WTC11 (cell line): Measurements from ENCODE around the gene AGPS.

Experiments
- ATF3 ChIP-seq: sonication (generic); formaldehyde crosslinking; conservative IDR thresholded peaks from 2 replicates; pipeline ENCODE4 v1.8.1; 2022; ENCODE audit warnings: mild to moderate bottlenecking, missing genetic modification reagents
- CTCF ChIP-seq: fragments of 200-600 bp; IDR thresholded peaks from 2 replicates; pipeline ENCODE4 v1.8.0; 2022; ENCODE audit warnings: antibody characterized with exemption
- MLX ChIP-seq: sonication (generic); formaldehyde crosslinking; IDR thresholded peaks from 2 replicates; pipeline ENCODE4 v1.8.1; 2023; ENCODE audit warnings: mild to moderate bottlenecking, missing genetic modification reagents, moderate library complexity
- PRDM15 ChIP-seq: sonication (generic); formaldehyde crosslinking; IDR thresholded peaks from 2 replicates; pipeline ENCODE4 v1.8.0; 2022; ENCODE audit warnings: missing genetic modification reagents
- SP1 ChIP-seq: sonication (generic); formaldehyde crosslinking; conservative IDR thresholded peaks from 2 replicates; pipeline ENCODE4 v1.8.1; 2022; ENCODE audit warnings: missing genetic modification reagents
- ZNF138 ChIP-seq: sonication (generic); formaldehyde crosslinking; conservative IDR thresholded peaks from 2 replicates; pipeline ENCODE4 v1.8.1; 2022; ENCODE audit warnings: mild to moderate bottlenecking, moderate library complexity, missing genetic modification reagents
- ZNF416 ChIP-seq: fragments of 250-450 bp; sonication (Bioruptor Pico); IDR thresholded peaks from 2 replicates; pipeline ENCODE4 v1.9.0; 2021; ENCODE audit warnings: mild to moderate bottlenecking, inconsistent platforms
- ZNF423 ChIP-seq: fragments of 250-450 bp; sonication (Bioruptor Pico); IDR thresholded peaks from 2 replicates; pipeline ENCODE4 v2.1.2; 2022; ENCODE audit warnings: mild to moderate bottlenecking, moderate library complexity

GRCh38 chr2:177516824-177517544 lies 124.4 kb downstream of the AGPS start:
- no peak for TF ChIP-seq MLX (CRISPR knock-in tag)
- no peak for TF ChIP-seq ZNF423
- no peak for TF ChIP-seq CTCF
- TF ChIP-seq PRDM15 (CRISPR knock-in tag): no peak
- TF ChIP-seq ATF3 (CRISPR knock-in tag): no peak
- no peak for TF ChIP-seq ZNF416
- TF ChIP-seq ZNF138: no peak
- TF ChIP-seq SP1 (CRISPR knock-in tag): no peak
